Colon (tissue), 2 donors: ENCODE measurements around the gene OTOGL.
A peak's percentile ranks its signal among the peaks of the same experiment; 100 is the strongest.

Source experiments
- FAIRE-seq: peaks from 2 replicates; lab custom pipeline; 2012; peaks lifted over from hg19 to GRCh38; lab: Jason Lieb, UNC
- donor health status: control.
- donor health status: control.

The OTOGL gene

GRCh38 chr12:80377140-80377794 is 277.9 kb downstream of the OTOGL start:
- no peak for FAIRE-seq

DNA sequence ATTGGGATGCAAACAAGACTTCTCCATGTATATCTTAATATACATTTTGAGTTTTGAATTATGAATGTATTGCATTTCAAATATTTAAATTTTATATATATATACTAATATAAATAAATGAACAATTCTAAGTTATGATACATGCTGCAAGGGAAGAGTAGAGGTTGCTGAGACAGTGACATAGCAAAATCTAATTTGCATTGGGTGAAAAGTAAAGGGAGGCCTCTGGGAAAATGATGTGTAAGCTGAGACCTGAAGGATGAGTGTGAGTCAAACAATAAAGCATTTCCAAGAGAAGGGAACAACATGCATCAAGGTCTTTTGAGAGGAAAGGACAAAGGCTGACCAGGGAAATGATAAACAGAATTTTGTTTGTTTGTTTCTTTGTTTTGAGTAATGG is 281.8 kb downstream of the OTOGL start:
- no peak for FAIRE-seq

DNA sequence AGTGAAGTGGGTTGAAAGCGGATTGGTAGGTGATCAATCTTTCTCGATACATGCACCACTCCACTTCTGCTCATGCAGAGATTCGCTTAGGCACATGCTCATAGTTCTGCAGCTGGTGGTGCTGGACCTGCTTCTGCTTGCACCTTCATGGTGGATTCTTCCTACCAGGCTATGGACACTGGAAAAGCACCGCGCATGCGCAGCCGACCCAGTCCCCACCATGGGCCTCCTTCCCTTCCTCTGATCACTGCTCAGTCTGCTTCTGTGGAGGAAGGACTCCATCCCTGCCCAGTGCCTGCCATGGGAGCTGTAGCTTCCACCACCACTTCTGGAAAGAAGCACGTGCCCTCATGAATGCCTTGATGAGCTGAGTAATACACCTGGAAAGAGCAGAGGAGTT is 282.9 kb downstream of the OTOGL start:
- no peak for FAIRE-seq

DNA sequence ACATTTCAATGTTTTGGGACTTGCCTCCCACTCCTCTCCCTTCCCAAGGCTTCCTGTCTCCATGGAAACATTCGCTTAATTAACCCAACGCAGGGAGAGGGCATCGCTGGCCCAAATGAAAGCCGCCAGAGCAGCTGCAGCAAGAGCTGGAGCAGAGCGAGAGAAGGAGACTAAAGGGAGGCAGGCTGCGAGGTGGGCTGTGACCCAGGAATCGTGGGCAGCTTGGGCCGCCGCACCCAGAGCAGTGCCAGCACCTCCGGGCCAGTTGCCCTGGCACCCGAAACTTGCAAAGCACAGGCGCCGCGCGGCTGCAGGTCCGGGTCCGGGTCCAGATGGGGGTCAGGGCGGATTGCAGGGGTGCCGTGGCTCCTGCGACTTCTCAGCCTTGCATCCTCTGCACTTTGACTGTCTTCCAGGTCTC is 301.2 kb downstream of the OTOGL start:
- no peak for FAIRE-seq

- no peak for FAIRE-seq
Observed at GRCh38 chr12:80401191-80401590, 301.9 kb downstream of the OTOGL start.

GRCh38 chr12:80404629-80405028 is 305.3 kb downstream of the OTOGL start:
- FAIRE-seq: no peak

DNA sequence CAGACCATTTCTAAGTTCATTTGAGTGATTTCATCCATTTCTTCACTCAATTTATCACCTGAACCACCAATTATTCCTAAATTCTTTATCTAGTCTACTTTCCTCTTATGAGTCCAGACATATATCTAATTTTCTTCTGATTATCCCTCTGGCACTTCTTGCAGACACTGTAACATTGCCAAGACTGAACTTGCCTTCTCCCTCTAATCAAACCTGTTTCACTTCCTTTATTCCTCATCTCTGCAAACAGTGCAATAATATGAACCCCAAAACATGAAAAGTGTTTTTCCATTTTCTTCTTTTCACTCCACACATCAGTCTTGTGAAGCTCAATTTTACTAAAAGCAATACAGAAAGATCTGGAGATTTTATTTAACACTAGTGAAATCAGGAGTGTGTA is 306.9 kb downstream of the OTOGL start:
- no peak for FAIRE-seq

GRCh38 chr12:80411787-80412186 is 312.4 kb downstream of the OTOGL start:
- FAIRE-seq: no peak

- peak; percentile 36 for FAIRE-seq
Observed at GRCh38 chr12:80412343-80412953, 313.1 kb downstream of the OTOGL start.

GRCh38 chr12:80413462-80413861 is 314.1 kb downstream of the OTOGL start:
- FAIRE-seq: no peak

DNA sequence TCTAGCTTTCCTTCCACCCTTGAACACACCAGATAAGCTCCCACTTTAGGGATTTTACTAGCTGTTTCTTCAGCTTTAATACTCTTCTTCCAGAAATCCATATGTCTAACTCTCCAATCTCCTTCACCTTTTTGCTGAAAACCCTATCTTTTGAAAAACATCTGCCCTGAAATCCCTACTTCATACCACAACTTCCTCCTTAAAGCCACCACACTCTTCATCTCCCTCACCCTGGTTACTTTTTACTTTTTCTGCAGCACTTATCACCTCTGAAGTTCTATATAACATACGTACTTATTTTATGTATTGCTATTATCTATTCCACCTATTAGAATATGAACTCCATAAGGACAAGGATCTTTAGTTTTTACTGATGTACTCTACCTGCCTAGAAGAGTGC is 316.1 kb downstream of the OTOGL start:
- no peak for FAIRE-seq

GRCh38 chr12:80419644-80420043 is 320.3 kb downstream of the OTOGL start:
- no peak for FAIRE-seq

GRCh38 chr12:80420075-80420474 is 320.7 kb downstream of the OTOGL start:
- FAIRE-seq: no peak

DNA sequence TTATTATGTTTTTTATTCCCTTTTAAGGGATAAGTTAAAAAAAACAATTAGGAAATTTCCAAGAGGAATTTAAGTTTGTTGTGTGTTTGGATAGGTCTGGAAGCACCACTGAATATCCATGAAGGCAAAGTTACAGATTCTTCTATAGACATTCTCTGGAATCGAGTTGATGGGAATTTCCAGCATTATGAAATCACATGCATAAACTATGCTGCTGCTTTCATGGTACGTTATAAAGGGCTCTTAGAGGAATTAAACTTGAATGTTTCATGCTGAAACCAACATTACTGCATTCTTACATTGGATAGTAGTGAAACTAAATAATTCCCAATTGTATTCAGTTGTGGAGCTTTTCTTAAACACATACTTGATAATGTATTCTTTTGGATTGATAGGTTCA is 323.2 kb downstream of the OTOGL start:
- FAIRE-seq: no peak
